GM18511 (cell line): ENCODE results near the gene C11orf65.
"Not testable (repeated sequence)": the region's sequence is repeated elsewhere in the genome, so short reads cannot be mapped to it uniquely, and the experiment has no call there.

Source experiments
- ATAC-seq: cut with Tn5 transposase; IDR thresholded peaks from one replicate; pipeline ENCODE4 v1.9.1; 2021; ENCODE audit warnings: mild to moderate bottlenecking, moderate library complexity; ENCODE audit not compliant: unreplicated experiment

C11orf65 gene

GRCh38 chr11:108373505-108373904 is 93.8 kb downstream of the C11orf65 start:
- not testable (repeated sequence) for ATAC-seq

GRCh38 chr11:108370990-108371389 is 96.3 kb downstream of the C11orf65 start:
- no peak for ATAC-seq

- ATAC-seq, result no peak
Measured at GRCh38 chr11:108370315-108370714, 97.0 kb downstream of the C11orf65 start.

GRCh38 chr11:108369064-108369463 is 98.3 kb downstream of the C11orf65 start:
- ATAC-seq, result no peak

GRCh38 chr11:108368134-108368533 is 99.2 kb downstream of the C11orf65 start:
- ATAC-seq, result no peak

- no peak for ATAC-seq
Measured at GRCh38 chr11:108364159-108364558, 103.2 kb downstream of the C11orf65 start.

- no peak for ATAC-seq
Measured at GRCh38 chr11:108351468-108351867, 115.9 kb downstream of the C11orf65 start.

- ATAC-seq, result no peak
Measured at GRCh38 chr11:108346451-108346850, 120.9 kb downstream of the C11orf65 start.

- no peak for ATAC-seq
Measured at GRCh38 chr11:108345767-108346166, 121.6 kb downstream of the C11orf65 start.

GRCh38 chr11:108343714-108344113 is 123.6 kb downstream of the C11orf65 start:
- ATAC-seq, result no peak

- ATAC-seq, result no peak
Measured at GRCh38 chr11:108341654-108342053, 125.7 kb downstream of the C11orf65 start.

GRCh38 chr11:108340973-108341372 is 126.4 kb downstream of the C11orf65 start:
- ATAC-seq, result no peak

GRCh38 chr11:108338750-108339149 is 128.6 kb downstream of the C11orf65 start:
- ATAC-seq, result no peak

- ATAC-seq, result no peak
Measured at GRCh38 chr11:108333403-108333899, 133.9 kb downstream of the C11orf65 start.
